ENCODE results near the gene MOV10L1.
A peak's percentile ranks its signal among the peaks of the same experiment; 100 is the strongest.

The MOV10L1 gene

DNA sequence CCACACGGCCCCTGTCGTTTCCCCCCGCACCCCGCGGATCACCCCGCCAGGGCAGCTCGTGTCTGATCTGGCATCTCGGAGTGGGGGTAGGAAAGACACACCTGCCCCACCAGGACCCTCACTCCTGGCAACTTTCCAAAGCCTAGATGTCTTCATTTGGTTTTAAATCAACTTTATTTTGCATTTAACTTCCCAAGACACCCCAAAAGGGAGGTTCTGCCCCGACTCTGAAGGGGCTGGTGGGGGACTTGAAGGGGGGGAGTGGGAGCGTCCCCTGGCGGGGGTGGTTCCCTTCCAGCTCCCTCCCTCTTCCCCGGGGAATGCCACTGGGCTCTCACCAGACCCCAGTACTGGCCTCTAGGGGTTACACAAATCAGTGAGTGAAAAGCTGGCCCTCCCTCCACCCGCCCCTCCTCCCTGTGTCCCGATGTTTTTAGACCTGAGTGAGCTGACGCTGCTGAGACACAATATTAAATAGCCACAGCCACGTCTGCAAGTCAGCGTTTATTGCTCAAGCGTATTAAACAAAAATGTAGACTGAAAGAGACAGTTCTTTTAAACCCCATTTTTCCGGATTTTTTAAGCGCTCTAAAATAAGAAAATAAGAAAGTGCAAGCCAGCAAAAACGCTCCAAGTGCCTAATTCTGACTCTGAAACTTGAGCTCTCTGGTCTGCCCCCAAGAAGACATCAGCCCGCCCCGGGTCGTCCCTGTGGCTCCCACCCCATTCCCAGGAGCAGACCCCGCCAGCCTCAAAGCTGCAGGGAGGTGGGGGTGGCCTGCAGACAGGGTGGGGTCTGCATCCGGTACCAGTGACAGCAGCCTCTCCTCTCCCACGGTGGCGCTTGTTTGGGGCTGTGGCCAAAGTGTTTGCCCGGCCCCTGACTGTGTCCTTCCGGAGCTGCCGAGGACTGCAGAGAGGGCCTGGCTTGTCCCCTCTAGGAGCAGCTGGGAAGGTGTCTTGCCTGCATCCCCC lies 30.6 kb upstream of the MOV10L1 start:
- peak in 2 of 3 donors; percentile 7 to 26 for DNase-seq

DNA sequence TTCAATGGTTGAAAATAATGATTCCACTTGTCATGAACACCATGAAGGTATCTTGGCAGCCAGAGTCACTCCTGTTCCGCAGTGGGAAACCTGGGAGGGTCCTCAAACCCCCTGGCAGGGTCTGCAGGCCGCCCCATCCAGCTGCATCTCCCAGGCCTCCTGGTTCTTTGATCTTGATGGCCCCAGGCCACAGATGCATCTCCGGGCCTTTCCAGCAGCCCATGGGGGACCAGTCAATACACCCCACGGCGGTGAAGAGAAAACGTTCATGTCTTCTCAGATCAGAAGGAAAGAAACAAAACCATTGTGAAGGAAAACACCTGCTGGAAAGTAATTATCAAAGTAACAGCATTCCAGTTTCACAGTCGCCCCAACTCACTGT lies 29.9 kb upstream of the MOV10L1 start:
- DNase-seq: no peak

DNA sequence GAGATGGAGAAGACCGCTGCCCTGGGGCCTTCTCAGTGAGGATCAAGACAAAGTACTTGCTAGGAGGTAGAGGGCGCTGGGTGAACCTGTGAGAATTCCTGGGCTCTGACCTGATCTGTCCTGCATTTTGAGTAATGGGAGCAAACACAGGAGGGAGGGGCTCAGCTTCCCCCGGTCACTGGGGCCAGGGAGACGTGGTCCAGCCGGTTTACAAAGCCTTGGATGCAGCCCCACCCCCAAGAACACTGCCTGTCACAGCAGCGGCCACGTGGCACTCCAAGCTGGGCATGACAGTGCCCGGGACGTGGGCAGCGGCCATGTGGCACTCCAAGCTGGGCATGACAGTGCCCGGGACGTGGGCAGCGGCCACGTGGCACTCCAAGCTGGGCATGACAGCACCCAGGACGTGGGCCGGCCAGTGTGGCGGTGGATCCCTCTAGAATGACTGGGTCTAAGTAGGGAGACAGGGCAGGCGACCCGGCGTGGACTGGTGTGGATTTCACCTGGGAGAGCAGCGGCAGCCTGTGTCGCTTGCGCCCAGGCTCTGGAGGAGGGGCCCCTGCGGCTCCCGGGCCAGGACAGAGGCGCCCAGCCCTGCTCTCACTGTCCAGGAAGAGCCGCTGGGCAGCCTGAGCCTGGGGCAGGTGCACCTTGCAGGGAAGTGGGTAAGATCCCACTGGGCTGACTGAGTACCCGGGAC lies 29.2 kb upstream of the MOV10L1 start:
- no peak for DNase-seq

DNA sequence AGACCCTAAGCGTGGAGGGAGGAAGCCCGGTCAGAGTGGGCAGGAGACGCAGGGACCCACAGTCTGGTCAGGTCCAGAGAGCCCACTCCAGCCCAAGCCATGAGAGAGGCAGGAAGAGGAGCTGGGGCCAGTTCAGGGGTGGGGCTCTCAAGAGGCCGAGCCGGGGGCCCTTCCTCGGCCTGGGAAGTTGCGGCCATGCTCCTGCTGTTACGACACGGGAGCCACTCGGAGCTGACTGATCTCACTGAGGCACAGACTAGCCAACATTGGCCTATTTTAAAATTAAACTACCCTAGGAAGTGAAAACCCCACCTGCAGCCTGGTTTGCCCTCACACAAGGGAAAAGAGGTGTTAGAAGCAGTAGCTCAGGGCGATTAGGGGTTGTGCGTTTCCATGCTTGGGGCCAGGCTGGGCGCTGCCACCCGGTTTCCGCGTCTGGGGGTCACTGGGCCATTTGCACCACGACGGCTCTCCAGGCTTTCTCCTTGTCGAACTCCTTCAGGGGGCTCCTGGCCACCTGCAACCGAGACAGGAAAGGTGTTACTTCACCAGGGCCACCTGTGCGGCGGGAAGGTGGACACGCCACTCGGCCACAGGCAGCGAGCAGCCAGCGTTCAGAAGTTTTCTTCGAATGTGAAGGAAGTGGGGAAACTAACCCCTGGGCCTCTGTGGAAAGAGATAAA lies 28.5 kb upstream of the MOV10L1 start:
- no peak for DNase-seq

DNA sequence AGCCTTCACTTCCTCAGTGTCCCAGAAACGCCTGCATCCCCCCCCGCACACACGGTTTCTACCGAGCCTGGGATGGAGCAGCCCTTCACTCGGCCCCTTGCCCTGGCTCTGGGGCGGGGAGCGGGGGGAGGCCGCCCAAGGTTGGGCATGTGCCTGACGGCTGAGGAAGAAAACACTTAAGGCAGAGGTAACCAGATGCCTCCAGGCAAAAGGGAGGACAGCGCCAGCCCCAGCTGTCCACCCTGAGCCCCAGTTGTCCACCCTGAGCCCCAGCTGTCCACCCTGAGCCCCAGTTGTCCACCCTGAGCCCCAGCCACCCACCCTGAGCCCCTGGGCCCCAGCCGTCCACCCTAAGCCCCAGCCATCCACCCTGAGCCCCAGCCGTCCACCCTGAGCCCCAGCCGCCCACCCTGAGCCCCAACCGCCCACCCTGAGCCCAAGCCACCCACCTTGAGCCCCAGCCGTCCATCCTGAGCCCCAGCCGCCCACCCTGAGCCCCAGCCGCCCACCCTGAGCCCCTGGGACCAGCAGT lies 27.9 kb upstream of the MOV10L1 start:
- no peak for DNase-seq

DNA sequence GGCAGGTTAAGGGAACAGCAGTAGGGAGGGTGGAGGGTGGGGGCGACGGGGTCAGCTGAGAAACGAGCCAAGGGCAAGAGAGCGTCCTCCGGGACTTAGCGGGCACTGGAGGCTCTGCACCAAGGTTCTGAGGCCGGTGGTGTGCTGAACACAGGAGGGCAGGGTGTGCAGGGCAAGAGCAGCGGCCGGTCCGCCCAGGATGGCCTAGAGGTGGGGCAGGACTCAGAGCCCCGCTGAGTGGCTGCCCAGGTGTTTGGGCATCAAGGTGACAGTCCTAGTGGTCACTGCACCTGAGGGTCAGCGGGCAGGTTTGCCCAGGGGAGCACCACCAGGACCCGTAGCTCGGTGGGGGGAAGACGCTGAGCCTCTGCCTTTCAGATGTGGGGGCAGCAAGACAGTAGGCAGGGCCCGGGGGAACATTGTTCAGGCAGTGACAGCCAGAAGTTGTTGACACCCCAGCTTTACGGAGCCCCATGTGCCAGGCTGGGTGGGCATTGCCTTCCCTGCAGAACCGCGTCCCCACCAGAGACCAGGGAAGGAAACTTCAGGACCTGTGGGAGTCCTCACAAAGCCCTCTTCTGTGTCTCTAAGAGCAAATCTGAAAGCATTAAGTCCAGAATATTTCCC lies 27.2 kb upstream of the MOV10L1 start:
- no peak for DNase-seq

DNA sequence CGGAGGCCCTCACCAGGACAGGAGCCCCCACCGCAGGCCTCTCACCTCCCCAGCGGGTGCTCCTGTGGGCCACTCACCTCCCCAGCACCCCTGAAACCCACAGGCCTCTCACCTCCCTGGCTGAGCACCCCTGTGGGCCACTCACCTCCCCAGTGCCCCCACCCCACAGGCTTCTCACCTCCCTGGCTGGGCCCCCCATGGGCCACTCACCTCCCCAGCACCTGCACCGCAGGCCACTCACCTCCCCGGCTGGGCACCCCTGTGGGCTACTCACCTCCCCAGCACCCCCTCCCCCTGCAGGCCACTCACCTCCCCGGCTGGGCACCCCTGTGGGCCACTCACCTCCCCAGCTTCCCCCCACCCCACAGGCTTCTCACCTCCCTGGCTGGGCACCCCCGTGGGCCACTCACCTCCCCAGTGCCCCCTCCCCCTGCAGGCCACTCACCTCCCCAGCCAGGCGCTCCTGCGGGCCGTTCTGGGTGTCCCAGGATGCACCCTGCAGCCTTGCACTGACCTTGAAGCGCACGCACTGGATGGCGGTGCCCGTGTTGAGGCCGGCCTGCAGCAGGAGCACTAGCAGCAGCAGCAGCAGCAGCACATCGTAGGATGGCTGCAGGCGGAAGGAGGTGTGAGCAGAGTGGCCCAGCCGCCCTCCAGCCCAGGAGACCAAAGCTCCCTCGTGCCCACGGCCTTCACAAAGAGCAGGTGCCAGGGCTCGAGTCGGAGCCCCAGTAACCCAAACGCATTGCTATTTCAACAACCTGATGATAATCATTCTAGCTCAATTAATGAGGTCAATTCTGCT lies 26.0 kb upstream of the MOV10L1 start:
- DNase-seq: no peak

DNA sequence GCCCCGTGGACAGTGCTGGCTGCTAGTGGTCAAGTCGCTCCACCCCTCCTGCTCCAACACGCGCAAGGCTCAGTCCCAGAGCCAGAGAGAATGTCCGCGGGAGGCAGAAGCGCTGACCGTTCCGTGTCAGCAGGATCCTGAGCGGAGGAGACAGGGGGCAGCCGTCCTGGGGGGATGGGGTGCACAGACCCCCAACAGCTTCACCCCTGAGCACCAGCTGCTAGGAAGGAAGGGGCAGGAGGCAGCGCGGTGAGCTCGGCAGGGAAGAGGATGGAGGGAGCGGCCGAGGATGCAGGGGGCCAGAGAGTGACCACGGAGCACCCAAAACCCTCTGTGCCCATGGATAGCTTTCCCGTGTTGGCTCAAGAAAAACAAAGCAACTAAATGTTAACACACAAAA lies 25.4 kb upstream of the MOV10L1 start:
- no peak for DNase-seq

DNA sequence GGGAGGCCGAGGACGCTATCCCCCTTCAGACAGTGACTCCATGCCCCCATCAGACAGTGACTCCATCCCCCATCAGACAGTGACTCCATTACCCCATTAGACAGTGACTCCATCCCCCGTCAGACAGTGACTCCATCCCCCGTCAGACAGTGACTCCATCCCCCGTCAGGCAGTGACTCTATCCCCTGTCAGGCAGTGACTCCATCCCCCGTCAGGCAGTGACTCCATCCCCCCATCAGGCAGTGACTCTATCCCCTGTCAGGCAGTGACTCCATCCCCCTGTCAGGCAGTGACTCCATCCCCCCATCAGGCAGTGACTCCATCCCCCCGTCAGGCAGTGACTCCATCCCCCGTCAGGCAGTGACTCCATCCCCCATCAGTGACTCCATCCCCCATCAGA lies 22.6 kb upstream of the MOV10L1 start:
- DNase-seq: no peak

DNA sequence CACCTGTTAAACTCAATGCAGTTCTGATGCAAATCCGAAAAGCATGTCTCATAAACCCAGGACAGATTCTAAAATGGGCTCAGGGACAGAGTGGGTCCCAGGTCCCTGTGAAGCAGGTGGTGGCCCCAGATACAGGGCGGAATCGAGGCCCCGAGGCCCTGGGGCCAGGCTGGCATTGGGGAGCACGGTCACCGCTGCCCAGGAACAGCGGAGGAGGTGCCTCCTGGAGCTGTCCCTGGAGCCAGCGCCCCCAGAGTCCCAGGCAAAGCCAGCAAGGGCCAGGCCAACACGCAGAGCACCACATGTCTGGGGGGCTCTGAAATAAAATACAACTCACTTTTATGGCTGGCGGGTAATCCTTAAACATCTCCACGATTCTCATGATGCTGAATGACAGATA lies 21.7 kb upstream of the MOV10L1 start:
- DNase-seq: no peak

DNA sequence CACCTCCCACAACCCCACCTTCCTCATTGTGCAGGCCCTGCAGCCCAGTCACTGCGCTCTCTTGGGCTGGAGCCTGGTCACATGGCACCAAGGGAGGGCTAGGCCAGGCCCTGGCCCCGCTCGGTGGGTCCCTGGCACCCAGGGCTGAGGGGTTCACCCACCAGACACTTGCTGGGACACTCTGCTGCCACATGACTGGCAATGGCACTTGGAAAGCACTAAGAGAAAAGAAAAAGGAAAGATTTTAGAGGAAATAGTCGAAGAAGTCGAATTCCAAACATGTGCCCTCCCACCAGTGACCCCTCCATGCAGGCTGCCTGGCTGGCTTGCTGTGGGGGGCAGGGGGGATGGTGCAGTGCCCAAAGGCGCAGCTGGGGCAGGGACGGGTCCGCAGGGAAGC lies 19.4 kb upstream of the MOV10L1 start:
- no peak for DNase-seq

DNA sequence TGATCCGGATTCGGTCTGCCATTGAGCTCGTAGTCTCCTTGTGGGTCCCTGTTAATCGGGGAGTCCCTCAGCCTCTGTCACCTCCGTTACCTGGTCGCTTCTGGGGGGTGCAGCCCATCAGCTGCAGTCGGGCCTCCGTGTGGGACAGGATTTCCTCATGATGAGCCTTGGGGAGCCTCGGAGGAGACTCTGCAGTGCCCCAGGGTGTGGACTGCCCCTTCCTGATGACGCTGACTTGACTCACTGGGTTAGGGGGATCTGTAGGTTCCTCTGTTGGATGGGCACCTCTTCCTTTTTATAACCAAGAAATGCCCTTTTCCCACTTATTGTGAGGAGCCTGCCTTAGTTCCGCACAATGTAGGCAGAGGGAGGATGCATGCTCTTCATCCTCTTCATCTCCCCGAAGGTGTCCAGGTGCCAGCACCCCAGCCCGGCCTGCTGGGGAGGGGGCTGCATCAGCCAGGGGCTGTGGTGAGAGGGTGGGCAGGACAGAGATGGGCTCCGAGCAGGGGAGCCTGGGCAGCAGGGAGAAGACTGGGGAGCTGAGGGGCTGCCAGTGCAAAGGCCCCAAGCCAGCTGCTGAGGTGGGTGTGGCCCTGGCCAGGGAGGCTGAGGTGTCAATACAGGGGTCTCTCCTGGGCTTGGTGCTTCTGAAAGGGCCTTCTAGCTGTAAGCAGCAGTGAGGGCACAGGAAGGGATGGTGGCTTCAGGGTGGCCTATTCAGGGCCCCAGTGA lies 18.2 kb upstream of the MOV10L1 start:
- no peak for DNase-seq

DNA sequence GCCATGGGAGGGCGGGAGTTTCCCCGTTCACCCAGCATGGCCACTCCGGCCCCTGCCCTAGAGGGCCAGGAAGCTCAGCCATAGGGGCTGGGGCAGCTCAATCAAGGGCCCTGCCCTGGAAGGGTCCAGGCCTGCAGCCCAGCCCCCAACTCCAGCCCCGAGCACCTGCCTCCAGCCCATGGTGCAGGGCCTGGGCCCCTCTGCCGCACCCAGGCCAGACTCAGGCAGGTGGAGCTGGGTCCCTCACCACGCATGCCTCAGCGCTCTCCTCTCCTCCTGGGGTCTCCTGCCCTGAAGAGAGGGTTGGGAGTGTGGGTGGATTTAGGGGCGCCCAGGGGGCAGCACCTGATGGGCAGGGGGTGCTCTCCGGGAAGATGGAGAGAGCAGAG lies 17.6 kb upstream of the MOV10L1 start:
- DNase-seq: no peak

DNA sequence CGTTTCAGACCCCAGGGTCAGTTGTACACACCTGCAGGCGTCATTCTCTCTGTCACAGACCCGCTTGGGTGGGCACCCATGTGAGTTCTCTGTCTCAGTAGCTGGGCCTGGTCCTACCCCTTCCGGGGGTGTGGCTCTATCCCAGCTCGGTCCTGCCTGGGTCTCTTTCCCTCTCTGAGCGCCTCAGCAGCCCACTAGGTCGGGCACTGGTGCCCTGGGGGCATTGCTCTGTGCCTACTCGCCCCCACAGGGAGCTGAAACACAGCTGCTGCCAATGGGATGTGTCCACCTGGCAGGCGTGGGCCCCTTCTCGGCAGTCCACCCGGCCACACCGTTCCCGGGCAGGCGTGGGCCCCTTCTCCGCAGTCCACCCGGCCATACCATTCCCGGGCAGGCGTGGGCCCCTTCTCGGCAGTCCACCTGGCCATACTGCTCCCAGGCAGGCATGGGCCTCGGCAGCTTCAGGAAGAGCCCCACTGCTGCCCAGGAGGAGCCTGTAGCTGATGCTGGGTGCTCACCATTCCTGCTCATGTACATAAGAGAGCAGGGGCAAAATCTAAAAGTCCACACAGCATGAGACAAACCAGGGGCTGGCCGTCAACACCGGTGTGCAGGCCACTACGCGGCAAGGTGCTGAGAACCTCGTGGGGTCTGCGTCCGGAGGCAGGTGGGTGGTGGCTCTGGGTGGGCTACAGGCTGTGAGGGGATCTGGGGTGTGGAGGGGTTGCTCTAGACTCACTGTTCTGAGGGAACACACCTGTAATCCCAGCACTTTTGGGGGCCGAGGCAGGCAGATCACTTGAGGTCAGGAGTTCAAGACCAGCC lies 16.9 kb upstream of the MOV10L1 start:
- no peak for DNase-seq

DNA sequence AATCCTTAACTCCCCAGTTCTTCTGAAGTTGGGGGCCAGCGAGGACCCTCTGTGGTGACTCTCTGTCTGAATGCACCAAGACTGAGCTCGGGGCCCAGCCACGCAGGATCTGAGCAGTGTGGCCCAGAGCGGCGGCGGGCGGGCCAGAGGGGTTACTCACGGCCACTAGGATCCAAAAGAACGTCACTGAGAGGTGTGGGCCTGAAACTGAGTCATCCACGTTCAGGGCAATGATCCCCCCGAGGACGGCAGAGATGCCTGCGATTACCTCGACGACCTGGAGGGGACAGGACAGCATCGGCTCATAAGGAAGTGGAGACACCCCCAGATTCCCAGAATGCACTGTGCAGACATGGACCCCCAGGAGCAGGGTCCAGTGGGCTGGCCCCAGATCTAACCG lies 15.8 kb upstream of the MOV10L1 start:
- no peak for DNase-seq

DNA sequence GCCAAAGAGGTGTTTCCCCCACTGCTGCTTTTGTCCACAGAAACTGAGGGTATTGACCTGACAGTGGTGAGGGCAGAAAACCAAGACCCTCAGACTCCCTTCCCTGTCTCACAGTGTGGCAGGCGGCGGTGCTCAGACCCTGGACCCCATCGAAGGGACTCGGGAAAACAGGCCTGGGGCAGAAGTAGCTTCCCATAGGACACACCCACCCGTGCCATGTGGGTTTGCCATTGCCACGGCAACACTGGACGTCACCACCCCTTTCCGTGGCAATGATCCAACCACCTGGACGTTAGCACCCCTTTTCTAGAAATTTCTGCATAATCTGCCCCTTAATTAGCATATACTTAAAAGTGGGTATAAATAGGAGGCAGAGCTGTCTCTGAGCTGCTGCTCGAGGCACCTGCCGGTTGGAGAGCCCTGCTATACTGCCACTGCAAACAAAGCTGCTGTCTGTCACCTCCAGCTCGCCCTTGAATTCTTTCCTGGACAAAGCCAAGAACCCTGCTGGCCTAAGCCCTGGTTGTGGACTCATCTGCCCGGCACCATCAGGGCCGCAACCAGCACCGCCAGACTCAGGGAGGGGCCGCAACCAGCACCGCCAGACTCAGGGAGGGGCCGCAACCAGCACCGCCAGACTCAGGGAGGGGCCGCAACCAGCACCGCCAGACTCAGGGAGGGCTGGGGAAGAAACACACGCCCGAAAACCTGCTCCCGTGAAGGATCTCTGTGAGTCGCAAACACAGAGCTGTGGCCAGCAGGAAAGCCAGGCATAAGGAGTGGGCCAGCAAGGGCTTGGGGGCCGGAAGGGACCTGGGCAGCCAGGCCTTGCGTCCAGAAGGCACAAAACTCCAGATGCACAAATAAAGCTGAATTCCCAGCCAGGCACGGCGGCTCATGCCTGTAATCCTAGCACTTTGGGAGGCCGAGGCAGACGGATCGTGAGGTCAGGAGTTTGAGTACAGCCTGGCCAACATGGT lies 15.0 kb upstream of the MOV10L1 start:
- DNase-seq: no peak

DNA sequence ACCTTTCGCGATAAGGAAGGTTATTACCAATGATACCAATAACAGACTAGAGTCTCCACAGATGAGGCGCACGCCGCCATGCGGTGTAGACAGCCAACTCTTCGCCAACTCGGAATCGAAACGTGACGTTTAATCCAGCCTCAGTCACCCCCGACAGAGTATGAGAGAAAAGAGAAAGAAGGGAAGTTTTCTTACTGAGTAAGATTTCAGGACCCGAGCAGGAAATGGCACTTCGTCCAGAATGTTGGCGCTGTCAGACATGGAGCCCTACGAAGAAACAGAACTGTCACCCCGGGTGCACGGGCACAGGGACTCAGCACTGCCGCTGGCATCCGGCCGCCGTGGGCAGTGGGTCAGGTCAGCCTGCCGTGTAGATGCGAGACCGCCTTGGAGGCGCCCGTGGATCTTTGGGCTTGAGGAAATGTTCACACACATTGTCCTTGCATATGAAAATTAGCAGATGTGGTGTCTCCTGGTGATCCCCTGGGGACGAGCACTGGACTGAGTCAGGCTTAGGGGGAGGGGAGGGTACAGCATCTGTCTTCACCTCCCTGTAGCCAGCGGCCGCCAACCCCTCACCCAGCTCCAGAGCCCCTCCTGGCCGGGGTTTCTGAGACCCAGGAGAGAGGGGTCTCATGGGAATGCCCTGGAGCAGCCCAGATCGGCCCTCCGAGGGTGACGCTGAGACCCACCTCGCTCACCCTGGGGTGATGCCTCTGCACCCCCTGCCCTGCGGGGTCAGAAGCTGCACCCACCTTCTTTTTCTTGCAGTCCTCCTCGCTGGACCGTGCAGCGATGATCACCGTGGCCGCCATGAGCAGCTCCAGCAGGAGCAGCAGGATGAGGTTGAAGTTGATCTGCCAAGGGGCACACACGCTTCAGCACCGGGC lies 12.9 kb upstream of the MOV10L1 start:
- no peak for DNase-seq

DNA sequence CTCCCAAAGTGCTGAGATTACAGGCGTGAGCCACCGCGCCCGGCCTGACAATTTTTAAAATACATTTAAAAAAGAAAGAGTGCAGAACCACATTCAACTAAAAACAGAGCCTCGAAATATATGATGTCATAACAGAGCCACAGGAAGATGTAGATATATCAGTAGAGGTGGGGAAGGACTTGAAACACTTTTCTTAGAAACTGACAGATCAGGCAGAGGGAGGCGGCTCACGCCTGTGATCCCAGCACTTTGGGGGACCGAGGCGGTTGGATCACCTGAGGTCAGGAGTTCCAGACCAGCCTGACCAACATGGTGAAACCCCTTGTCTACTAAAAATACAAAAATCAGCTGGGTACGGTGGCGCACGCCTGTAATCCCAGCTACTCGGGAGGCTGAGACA lies 11.6 kb upstream of the MOV10L1 start:
- no peak for DNase-seq
